GM18508 (cell line): ENCODE results near the gene MOXD1.

Experiments
- ATAC-seq: cut with Tn5 transposase; IDR thresholded peaks from one replicate; pipeline ENCODE4 v1.9.1; 2021; ENCODE audit warnings: moderate number of reproducible peaks; ENCODE audit not compliant: insufficient read depth, unreplicated experiment

Gene MOXD1

DNA sequence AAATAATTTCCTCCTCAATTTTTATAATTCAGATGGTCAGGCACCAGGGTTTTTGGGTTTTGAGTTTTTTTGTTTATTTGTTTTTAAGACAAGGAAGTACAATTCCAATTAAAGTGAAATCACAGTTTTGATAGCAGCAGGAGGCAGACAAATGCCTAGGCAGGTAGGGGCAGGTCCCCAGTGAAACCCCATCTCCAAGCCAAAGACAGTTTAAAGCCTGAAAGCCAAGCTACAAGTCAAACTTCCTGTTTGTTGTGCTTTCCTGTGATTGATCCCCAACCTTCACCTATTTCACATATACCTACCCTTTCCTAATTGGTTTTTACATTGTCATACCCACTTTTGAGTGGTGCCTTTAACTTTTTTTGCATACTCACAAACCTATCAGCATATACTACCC, 149.6 kb downstream of the MOXD1 start:
- no peak for ATAC-seq

- ATAC-seq, result no peak
These were observed 153.7 kb downstream of the MOXD1 start for GRCh38 chr6:132247381-132248159.

- no peak for ATAC-seq
These were observed 154.5 kb downstream of the MOXD1 start for GRCh38 chr6:132246632-132247270.

GRCh38 chr6:132246120-132246617, 155.1 kb downstream of the MOXD1 start:
- ATAC-seq, result no peak
